ENCODE measurements around the gene C9orf85. TPM values are rescaled to one million over a fixed set of nuclear protein-coding genes. Genes with fewer than 3 reads are reported as not detected.

Gene C9orf85
- total RNA-seq, 2 donors from 2014 or later: 7.5 to 9.3 TPM

DNA sequence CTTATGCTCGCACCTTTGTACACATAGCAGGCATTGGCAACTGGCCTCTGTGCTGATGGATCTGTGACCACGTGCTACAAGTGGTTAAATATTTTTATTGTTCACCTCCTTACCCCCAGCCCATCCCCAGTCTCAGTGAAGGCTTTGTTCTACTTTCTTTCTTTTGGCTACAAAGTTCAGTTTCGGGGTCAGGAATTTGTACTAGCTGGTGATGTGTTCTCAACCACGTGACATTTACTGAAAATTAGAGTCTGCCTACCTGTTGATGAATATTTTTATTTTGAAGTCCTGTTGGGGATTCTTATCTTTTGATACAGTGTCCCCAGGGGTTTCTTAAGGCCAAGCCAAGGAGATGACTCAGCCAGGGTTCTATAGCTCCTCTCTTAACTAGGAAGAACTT lies 101.2 kb downstream of the C9orf85 start:
- no peaks in the 10 kb centered on the region for H3K9me3 Mint-ChIP-seq
- no peaks in the 10 kb centered on the region for H3K9me3 ChIP-seq (ENCODE audit: control insufficient read depth, low read length)
- H3K4me1 Mint-ChIP-seq: peaks cover 3% of the 10 kb centered on the region
- no peak overlapping the region for H3K27ac Mint-ChIP-seq
- TF ChIP-seq, protein P1, sequence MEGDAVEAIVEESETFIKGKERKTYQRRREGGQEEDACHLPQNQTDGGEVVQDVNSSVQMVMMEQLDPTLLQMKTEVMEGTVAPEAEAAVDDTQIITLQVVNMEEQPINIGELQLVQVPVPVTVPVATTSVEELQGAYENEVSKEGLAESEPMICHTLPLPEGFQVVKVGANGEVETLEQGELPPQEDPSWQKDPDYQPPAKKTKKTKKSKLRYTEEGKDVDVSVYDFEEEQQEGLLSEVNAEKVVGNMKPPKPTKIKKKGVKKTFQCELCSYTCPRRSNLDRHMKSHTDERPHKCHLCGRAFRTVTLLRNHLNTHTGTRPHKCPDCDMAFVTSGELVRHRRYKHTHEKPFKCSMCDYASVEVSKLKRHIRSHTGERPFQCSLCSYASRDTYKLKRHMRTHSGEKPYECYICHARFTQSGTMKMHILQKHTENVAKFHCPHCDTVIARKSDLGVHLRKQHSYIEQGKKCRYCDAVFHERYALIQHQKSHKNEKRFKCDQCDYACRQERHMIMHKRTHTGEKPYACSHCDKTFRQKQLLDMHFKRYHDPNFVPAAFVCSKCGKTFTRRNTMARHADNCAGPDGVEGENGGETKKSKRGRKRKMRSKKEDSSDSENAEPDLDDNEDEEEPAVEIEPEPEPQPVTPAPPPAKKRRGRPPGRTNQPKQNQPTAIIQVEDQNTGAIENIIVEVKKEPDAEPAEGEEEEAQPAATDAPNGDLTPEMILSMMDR (conservative IDR thresholded peaks at IDR 0.05): no peak
- no peaks in the 10 kb centered on the region for H3K4me1 ChIP-seq (ENCODE audit: control insufficient read depth, insufficient read depth, low read length)
- no peaks in the 10 kb centered on the region for H3K27me3 ChIP-seq (ENCODE audit: control insufficient read depth, insufficient read depth, low read length, poor library complexity, severe bottlenecking)
- no peaks in the 10 kb centered on the region for H3K27me3 Mint-ChIP-seq (ENCODE audit: insufficient read depth)
- H3K27ac ChIP-seq (ENCODE audit: low read depth, low read length): no peak overlapping the region
- no peak for DNase-seq
- no peak overlapping the region for H3K4me3 Mint-ChIP-seq
- no peaks in the 10 kb centered on the region for H3K36me3 Mint-ChIP-seq (ENCODE audit: low read depth)
- H3K9ac ChIP-seq (ENCODE audit: extremely low read depth, low read length, poor library complexity, severe bottlenecking): no peak overlapping the region
- WGBS, 2 experiments (ENCODE audit: insufficient coverage in 1 of 2, insufficient read length in 1 of 2): 80 to 96% methylated on average over 1 to 4 of the region's 4 CpGs
- no peak overlapping the region for H3K4me3 ChIP-seq (ENCODE audit: low read length)
- no peaks in the 10 kb centered on the region for H3K36me3 ChIP-seq (ENCODE audit: control insufficient read depth, insufficient read depth, low read length)

DNA sequence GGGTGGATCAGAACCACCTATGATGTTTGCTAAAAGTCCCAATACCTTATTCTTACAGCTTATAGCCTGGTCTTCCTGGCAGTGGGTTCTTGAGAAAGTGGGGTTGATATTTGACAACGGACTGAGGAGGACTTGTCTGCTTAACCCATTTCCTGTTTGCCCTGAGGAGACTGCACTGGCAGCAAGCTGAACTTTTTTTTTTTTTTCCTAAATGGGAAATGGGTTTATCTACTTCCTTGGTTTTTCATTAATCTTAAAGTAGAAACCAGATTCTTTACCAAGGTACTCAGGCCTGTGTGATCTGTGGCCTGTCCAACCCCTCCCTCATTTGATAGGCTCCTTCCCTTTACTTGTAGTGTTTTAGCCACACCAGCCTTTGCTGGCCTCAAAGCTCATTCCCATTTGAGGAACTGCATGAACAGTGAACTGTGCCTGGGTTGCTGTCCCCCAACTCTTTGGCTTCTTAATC lies 101.9 kb downstream of the C9orf85 start:
- no peak overlapping the region for H3K4me3 ChIP-seq (ENCODE audit: low read length)
- H3K9ac ChIP-seq (ENCODE audit: extremely low read depth, low read length, poor library complexity, severe bottlenecking): no peak overlapping the region
- TF ChIP-seq, protein P1 (conservative IDR thresholded peaks at IDR 0.05): no peak
- no peaks in the 10 kb centered on the region for H3K27me3 ChIP-seq (ENCODE audit: control insufficient read depth, insufficient read depth, low read length, poor library complexity, severe bottlenecking)
- no peaks in the 10 kb centered on the region for H3K9me3 ChIP-seq (ENCODE audit: control insufficient read depth, low read length)
- Mint-ChIP-seq H3K9me3 (no peaks in the 10 kb centered on the region), H3K4me1 (peaks cover 3% of the 10 kb centered on the region), H3K27ac (no peak overlapping the region), H3K36me3 (ENCODE audit: low read depth) (no peaks in the 10 kb centered on the region), H3K27me3 (ENCODE audit: insufficient read depth) (no peaks in the 10 kb centered on the region), H3K4me3 (no peak overlapping the region)
- 58% methylated on average over 1 of the region's 1 CpG; no CpG with 5 or more reads in 1 of the 2 experiments for whole genome bisulfite sequencing, 2 experiments (ENCODE audit: insufficient coverage in 1 of 2, insufficient read length in 1 of 2)
- no peaks in the 10 kb centered on the region for H3K36me3 ChIP-seq (ENCODE audit: control insufficient read depth, insufficient read depth, low read length)
- no peak overlapping the region for H3K27ac ChIP-seq (ENCODE audit: low read depth, low read length)
- no peak for DNase-seq
- H3K4me1 ChIP-seq (ENCODE audit: control insufficient read depth, insufficient read depth, low read length): no peaks in the 10 kb centered on the region

DNA sequence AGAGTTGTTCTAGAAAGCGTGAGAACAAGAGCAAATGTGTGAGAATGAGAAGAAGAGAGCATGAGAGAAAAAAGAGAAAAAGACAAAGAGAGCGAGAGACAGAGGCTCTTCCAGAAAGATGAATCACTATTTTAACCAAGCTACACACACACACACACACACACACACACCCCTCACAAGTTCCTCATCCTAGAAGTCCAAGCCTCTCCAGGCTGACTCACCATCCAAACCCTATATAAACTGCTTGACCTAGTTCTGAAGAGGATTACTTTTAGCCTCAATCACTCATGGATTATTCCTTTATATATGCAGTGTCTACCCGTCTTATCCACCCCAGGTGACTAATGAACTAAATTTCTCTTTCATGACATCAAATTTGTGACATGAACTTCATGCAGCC lies 111.4 kb downstream of the C9orf85 start:
- Histone ChIP-seq H3K27me3 (ENCODE audit: control insufficient read depth, insufficient read depth, low read length, poor library complexity, severe bottlenecking) (no peaks in the 10 kb centered on the region), H3K9ac (ENCODE audit: extremely low read depth, low read length, poor library complexity, severe bottlenecking) (no peak overlapping the region), H3K27ac (ENCODE audit: low read depth, low read length) (no peak overlapping the region), H3K4me3 (ENCODE audit: low read length) (no peak overlapping the region), H3K36me3 (ENCODE audit: control insufficient read depth, insufficient read depth, low read length) (no peaks in the 10 kb centered on the region), H3K9me3 (ENCODE audit: control insufficient read depth, low read length) (peaks cover 5% of the 10 kb centered on the region), H3K4me1 (ENCODE audit: control insufficient read depth, insufficient read depth, low read length) (no peaks in the 10 kb centered on the region)
- H3K27ac Mint-ChIP-seq: no peak overlapping the region
- no peak for DNase-seq
- H3K9me3 Mint-ChIP-seq: no peaks in the 10 kb centered on the region
- 93 to 97% methylated on average over 2 to 3 of the region's 3 CpGs for WGBS, 2 experiments (ENCODE audit: insufficient coverage in 1 of 2, insufficient read length in 1 of 2)
- TF ChIP-seq, protein P1 (conservative IDR thresholded peaks at IDR 0.05): no peak
- no peak overlapping the region for H3K4me3 Mint-ChIP-seq
- no peaks in the 10 kb centered on the region for H3K36me3 Mint-ChIP-seq (ENCODE audit: low read depth)
- no peaks in the 10 kb centered on the region for H3K4me1 Mint-ChIP-seq
- no peaks in the 10 kb centered on the region for H3K27me3 Mint-ChIP-seq (ENCODE audit: insufficient read depth)

Other genes starting within 250 kb of the C9orf85 start
- 10 to 100 TPM; 57.9 to 70.1 TPM for gene CEMIP2, start 143.1 kb upstream of the C9orf85 start, total RNA-seq
- gene ABHD17B, start 446 bp upstream of the C9orf85 start, total RNA-seq: 10 to 100 TPM; 32.3 to 44.9 TPM
- not detected for gene C9orf57, start 149.0 kb downstream of the C9orf85 start, total RNA-seq
- 1 to 10 TPM; 2.5 to 6.9 TPM for gene GDA, start 237.8 kb downstream of the C9orf85 start, total RNA-seq